ENCODE data around the gene SLC39A3. TPM values are rescaled to one million over a fixed set of nuclear protein-coding genes. Genes with fewer than 3 reads are reported as not detected.

SLC39A3 gene, protein sequence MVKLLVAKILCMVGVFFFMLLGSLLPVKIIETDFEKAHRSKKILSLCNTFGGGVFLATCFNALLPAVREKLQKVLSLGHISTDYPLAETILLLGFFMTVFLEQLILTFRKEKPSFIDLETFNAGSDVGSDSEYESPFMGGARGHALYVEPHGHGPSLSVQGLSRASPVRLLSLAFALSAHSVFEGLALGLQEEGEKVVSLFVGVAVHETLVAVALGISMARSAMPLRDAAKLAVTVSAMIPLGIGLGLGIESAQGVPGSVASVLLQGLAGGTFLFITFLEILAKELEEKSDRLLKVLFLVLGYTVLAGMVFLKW
- 30.2 and 36.5 TPM in 2 replicates for total RNA-seq

DNA sequence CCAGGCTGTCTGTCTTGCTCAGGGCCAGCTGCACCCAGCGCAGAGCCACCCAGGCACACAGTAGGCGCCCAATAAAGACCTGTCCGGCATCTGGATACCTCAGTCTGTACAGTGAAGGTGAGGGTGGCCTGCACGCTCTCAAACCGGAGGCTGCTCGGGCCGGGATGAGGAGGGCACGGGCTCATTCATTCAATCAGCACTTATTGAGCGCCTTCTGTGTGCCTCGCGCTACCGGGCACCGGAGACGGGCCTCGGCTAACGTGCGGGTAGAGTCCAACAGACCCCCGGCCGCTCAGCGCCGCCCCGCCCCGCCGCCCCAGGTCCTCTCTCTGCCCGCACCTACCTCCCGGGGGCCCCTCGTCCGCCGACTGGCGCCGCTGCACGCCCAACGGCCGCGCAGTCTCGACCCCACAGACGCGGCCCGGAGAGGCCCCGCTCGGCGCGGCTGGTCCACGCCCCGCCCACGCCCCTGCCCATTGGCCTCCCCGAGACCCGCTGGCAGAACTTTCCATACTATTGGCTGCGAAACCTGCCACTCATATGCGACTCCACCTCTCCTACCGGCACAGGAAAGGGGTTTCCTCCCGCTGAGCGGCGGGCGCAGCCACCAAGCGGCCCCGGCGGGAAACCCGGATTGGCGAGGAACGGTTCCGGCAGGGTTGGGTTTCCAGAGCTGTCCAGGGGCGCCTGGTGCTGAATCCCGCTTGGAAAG is at the start of gene SLC39A3:
TSS of gene SLC39A3 (minus strand) at position 416 of the 712 bp plus-strand sequence. CDS start 2,760 bp downstream, outside the sequence.
- peak; percentile 89 for DNase-seq (ENCODE audit: extremely low read depth, low read depth, low spot score)

DNA sequence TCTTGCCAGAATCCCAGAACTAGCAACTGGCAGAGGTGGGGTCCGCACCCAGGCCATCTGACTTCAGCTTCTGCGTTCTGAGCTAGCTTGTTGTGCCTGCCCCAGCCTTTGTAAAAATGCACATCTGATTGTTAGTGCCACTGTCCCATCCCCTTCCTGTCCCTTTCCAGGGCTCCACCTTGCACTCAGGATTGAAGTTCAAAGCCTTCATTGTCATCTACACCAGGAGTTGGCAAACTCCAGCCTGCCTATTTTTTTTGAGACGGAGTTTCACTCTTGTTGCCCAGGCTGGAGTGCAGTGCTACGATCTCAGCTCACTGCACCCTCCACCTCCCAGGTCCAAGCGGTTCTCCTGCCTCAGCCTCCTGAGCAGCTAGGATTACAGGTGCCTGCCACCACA is 48.4 kb upstream of the SLC39A3 start:
- DNase-seq (ENCODE audit: extremely low read depth, low read depth, low spot score): no peak

DNA sequence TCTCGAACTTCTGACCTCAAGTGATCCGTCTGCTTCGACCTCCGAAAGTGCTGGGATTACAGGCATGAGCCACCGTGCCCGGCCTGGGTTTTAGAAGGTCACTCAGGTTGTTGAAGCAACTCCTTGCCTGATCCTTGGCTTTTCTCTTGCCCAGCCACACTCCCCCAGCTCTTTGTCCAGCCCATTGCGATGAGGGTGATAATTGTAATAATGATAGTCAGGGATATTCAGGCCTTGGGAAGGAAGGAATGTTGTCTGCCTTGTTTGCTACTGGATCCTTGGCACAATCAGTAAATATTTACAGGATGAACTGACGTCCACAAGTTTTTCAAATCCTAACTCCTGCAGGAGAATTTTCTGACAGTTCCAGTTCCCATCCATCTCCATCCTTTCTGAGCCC is 47.3 kb upstream of the SLC39A3 start:
- DNase-seq (ENCODE audit: extremely low read depth, low read depth, low spot score): no peak

DNA sequence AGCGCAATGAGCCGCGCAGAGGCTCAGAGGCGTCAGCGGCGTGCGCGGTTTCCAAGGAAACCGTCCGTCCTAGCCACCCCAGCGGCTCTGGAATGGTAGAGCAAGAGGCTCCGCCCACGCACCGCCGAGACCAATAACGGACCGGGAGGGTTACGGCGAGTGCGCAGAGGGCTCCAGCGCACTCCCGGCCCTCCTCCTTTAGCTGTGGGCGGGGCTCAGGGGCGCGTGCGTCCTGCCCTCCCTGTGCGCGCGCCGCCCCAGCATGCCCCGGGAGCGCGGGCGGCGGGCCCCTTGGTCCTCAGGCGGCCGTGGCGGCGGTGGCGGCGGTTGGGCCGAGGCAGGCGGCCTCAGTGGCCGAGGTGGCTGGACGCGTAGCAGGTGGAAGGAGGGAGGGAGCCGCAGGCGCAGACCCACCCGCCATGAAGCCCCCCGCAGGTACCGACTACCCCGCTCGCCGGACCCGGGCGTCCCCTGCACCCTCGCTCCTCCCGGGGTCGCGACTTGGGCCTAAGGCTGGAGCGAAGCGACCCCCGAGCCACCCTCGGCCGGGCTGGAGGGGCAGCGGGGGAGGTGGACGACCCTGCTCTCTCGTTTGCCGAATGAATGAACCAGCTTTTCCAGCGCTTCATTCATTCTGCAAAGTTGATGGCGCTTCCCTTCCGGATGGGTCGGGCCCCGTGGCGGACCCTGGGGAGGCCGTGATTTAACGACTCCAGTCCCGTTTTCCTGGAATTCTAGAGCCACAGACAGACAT is 45.6 kb upstream of the SLC39A3 start, which contains the start of gene THOP1:
TSS of gene THOP1 (plus strand) at position 260 of the 754 bp plus-strand sequence. CDS start at position 420, 160 bp downstream.
- DNase-seq (ENCODE audit: extremely low read depth, low read depth, low spot score): peak; percentile 79

DNA sequence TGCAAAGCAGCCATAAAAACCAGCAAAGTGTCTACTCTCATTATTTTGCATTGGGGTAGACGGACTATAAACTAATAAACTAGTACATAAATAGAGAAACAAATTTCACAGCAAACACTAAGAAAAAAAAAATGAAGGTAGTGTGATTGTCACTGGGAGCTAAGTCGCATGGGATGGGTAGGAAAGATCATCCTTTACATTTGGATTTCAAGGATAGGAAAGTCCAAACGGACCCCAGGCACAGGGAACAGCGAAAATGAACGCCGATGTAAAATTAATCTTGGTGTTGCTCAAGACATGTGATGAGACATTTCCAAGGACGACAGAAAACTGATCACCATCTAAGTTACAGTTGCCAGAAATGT is 43.9 kb upstream of the SLC39A3 start:
- DNase-seq (ENCODE audit: extremely low read depth, low read depth, low spot score): no peak

DNA sequence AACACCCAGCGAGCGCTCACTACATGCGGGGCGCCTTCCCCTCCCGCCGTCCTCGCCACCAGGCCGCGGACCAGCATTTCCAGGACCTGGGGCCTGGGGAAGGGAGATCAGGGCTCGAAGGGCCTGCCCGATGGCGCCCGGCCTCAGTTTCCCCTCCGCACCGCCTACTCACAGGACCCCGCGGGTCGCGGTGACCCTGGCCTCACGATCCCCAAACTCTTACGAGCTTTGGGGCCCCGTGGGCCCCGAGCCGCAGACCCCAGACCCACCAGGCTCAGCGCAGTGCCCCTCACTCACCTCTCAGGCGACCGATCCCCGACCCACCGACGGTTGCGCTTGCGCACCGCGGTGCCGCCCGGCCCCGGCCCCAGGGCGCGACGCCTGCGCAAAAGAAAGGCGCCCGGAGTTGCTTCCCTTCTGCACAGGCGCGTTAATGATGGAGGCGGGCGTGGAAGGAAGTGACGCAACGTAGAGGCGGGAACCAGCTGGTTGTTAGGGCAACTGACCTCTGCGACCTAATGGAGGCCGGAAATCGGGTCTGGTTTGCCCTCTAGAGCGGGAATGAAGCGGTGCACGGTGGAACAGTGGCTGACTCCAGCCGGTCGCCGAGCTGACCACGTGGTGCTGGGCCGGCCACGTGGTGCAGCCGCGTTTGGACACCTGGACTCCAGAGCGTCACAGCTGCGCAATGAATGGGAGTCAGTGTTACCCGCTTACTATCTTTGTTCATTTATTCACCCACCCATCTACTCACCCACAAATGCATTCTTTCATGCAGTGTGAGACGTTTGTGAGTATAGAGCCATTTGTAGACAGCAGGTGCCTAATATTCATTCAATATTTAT is 43.3 kb upstream of the SLC39A3 start, which contains the start of gene SGTA:
TSS of gene SGTA (minus strand) at position 338 of the 845 bp plus-strand sequence. CDS start 14,205 bp downstream, outside the sequence.
- DNase-seq (ENCODE audit: extremely low read depth, low read depth, low spot score): peak; percentile 91

DNA sequence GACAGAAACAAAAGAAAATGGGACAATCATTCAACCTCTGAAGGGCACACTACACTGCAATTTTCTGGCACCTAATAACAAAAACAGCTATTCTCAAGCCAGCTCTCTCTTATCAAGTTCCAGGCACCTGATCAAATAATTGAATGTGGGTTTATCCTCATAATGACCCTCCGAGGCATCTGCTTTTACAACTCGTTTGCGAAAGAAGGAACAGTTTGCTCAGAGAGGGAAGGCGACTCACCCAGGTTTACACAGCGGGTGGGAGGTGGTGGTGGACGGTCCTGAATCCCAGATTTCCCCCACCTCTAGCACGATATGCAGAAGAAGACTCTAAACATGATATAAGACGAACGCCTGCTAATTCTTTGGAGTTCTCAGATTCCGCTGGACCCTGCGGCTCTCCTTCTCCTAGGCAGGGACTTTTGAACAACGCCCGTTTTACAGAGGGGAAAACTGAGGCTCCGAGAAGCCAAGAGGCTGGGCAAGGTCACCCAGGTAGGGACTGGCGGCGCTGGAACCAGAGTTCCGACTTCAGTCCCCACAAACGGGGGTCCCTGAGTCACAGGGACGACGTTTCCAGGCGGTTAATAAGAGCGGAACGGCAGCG is 42.6 kb upstream of the SLC39A3 start:
- no peak for DNase-seq (ENCODE audit: extremely low read depth, low read depth, low spot score)

DNA sequence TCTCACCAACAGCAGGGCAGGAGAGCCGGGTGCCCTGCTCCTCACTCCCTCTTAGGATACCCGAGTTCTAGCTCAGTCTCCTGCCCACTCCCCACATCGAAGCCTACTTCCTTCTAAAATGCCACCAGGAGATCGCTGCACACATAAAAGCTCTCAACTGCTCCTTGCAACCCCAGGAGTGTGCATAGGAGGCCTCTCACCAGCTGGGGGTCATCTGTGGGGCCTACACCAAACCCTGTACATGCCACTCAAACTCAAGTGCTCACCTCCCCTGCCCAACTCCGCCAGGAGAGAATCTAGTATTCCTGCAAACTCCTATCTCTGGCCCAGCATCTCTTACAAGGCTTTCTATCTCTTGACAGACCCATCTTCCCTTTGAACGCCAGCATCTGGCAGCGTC is 40.5 kb upstream of the SLC39A3 start:
- no peak for DNase-seq (ENCODE audit: extremely low read depth, low read depth, low spot score)

DNA sequence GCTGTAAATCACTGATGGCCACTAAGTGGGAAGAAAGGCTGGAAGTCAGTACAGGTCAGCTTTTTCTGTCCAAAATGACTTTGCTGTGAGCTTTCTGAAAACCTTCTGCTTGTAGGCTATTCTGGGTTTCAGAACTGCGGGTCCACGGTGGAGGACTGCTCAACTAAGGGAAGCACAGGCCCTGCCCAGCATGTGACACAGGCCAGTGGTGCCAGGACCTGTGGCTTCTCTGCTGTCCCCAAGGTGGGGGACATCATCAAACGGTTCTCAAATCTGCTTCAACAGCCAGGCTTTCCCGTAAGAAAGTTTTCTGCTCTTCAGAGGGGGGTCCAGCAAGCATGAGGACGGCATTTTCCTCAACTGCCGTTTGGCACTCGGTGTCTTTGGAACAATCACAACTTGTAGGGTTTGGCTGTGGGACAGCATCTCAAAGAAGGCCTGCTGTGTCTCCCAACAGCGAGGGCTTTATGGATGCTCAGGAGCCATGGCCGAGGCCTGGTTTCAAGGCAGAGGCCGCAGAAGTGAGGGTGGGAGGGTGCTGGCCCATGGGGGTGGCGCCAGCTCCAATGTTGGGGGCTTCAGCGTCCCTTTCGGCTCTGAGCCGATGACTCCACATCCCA is 39.4 kb upstream of the SLC39A3 start:
- no peak for DNase-seq (ENCODE audit: extremely low read depth, low read depth, low spot score)

DNA sequence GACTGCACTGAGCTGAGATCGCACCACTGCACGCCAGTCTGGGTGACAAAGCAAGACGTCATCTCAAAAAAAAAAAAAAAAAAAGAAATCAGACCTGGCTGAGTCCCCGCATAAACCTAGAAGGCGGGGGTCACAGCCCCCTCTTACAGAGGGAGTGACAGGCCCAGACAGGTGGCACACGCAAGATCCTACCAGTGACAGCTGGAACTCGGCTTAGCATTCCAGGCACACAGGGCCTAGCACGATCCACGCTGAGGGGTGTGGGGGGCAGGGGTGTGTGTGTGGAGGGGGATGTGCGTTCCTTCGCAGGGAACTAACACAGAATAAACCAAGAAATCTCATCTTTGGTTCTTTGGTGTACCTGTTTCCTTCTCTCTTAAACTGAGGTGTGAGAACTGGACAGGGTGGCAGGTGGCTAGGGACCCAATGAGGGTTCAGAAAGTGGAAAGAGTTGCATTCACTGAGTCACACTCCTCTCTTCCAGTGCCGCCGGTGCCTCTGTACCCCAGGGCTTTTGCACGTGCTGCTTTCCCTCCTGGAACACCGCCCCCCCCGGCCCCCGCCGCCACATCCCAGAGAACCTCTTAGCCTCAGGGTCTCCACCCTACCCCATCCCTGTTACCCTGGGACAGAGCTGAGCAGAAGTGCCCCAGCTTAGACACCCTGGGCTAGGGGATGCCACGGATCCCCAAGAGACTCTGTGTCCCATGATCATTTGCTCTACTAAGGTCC is 38.3 kb upstream of the SLC39A3 start:
- DNase-seq (ENCODE audit: extremely low read depth, low read depth, low spot score): no peak

DNA sequence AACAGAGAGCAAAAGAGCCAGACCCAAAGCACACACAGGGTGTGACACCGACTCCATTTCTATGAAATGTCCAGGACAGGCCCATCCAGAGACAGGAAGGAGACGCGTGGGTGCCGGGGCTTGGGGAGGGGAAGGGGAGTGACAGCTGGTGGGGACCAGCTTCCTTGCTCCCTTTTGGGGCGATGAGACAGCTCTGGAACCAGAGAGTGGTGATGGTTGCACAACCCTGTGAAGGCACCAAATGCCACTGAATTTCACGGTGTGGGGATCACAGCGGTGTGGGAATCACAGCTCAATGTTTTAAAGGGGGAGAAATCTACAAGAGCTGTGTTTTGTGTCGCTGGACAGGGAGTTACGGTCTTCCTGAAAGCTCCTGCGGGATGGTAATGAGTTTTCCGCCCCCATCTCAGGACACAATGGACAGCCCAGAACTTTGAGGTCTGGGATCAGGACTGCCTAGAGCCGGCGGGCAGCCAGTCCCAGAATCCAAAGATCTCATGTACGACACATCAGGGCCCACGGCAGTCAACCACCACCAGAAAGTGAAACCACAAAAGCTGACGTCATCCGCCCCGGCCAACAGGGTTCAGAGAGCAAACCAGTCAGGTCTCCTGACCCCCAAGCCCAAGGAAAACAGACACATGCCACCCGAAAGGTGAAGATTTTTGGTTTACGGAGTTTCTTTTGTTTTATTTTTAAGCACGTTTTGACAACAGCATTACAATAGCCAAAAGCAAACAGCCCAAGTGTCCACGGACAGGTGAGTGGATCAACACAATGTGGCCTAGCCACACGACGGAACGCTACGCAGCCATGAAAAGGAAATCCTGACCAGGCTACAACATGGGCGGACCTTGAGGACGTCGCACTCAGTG is 36.0 kb upstream of the SLC39A3 start:
- no peak for DNase-seq (ENCODE audit: extremely low read depth, low read depth, low spot score)

DNA sequence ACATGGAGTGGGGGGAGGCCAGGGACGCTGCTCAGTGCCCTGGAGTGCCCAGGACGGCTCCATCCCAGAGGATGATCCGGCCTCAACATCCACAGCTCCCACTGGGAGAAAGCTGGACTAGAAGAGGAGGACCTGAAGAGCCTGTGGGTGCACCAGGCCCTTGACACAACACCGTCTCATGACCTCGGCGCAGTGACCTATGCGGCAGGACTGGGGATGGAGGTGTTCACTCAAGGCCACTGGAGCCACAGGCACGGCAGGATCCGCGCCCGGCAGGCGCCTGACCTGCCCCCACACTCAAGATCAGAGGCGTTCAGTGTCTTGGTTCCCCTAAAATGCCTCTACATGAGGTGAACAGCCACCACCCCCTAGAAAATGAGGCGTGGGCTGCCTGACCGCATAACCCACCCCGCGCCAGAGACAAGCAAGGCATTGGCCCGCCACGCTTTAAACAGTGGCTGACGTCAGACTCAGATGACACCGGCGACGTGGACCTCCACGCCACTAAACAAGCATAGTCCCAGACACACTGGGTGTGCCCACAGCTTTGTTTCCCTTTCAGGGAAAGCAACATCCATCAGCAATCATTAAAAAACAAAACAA is 35.2 kb upstream of the SLC39A3 start:
- DNase-seq (ENCODE audit: extremely low read depth, low read depth, low spot score): no peak

DNA sequence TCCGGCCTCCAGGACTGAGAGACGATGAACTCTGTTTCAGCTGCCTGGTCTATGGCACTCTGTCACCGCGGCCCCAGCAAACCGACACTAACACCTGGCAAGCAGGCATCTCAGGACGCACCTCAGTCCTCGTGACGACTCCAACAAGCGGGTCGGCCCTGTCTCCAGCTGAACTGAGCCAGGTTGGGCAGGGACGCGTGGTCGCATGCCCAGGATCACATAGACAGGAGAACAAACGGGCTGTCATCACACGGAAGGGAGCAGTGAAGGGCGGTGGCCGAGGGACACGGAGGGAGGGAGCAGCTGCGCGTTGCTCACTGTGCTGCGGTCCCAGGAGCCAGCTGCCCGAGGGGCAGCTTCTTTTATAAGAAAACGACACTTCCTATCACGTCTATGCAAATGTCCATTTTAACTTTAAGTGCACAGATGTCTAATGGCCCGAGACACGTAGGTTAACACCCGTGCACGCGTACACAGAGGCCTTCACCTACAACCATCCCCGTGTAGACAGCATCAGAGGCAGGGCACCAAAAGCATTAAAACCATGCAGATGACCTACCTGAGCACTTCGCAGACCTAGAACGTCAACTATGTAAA is 34.4 kb upstream of the SLC39A3 start:
- DNase-seq (ENCODE audit: extremely low read depth, low read depth, low spot score): no peak

DNA sequence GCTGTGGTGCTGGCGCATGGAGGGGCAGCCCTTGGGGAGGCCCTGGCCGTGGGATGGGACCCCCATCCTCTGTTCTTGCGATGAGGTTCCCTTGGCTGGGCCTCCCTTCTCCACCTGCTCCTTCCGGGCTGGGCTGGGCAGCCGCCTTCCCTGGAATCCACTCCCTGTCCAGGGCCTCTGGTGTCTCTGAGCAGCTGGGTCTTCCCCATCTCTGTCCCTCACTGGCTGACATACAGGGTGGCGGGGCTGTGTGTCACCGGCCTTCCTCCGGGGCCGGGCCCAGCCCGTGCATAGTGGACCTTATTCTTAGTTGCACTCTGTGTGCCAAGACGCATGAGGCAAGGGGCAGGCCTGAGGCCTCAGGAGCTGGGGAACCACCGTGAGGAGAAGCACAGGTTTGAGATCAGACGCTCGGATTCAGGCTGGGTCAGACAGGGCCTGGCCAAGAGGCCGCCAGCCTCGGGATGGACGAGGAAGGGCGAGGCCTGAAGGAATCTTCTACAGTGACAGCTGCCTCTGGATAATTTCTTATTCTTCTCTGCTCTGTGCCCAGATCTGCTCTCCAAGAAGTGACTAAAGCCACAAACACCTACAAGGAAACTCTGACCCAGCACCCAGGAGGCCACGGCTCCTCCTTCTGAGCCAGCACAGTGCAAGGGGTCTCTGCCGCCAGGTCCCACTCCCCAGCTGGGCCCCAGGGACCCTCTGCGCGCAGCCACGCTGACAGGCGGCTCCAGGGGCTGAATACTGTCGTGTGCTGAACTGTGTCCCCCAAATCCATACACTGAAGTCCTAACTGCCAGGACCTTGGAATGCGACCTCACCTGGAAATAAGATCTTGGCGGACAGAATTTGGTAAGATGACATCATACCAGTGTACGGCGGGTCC is 32.2 kb upstream of the SLC39A3 start:
- no peak for DNase-seq (ENCODE audit: extremely low read depth, low read depth, low spot score)

DNA sequence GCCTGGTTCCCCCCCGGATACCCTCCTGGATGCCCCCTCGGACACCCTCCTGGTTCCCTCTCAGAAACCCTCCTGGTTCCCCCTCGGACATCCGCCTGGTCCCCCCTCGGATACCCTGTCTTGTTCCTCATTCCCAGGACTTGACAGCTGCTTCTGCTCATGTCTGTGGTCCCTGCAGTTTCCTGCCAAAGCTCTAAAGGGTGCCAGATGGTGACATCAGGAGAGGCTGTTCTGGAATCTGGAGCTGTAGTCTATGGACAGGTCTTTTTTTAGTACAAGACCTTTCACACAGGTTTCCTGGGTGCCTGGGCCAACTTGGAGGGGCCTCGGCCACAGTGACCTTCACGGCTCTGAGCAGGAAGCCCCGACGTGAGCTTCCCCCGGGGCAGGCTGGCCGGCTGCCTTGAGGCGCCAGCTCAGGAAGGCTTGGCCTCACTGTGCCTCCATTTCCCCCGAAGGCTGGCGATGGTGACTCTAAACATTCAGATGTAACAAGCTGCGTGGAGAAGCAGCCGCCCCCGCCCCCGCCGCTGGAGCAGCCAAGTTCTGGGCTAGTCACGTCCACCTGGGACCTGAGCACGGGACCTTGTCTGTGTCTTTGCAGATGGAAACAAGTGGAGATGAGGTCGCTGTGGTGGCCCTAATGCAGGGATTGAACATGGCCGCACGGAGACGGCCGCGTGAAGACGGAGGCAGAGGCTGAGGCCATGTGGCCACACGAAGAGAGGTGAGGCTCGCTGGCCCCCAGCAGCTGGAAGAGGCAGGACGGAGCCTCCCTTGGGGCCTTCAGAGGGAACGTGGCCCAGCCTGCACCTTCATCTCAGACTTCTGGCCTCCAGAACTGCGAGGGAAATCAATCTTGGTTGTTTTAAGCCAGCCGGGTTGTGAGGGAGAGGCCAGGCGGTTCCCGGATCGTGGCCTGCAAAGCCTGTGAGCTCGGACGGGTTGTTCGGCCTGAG is 30.5 kb upstream of the SLC39A3 start:
- DNase-seq (ENCODE audit: extremely low read depth, low read depth, low spot score): no peak
